HEK293 (cell line): Measurements from ENCODE around the gene CCDC85A.
"Not testable (repeated sequence)": the region's sequence is repeated elsewhere in the genome, so short reads cannot be mapped to it uniquely, and the experiment has no call there.

Source experiments
- CTCF ChIA-PET: fragments of 350-600 bp; formaldehyde crosslinking; extraction: SDS; loops from one replicate; lab custom pipeline; 2021; ENCODE audit warnings: antibody characterized with exemption; lab: Yijun Ruan, JAX
- POLR2A ChIA-PET: fragments of 300-600 bp; formaldehyde crosslinking; extraction: SDS; loops from one replicate; lab custom pipeline; 2020; ENCODE audit warnings: antibody characterized with exemption, inconsistent platforms; lab: Yijun Ruan, JAX
- H3K27ac ChIP-seq: fragments of 200-500 bp; sonication (Bioruptor generic); 2 replicates; pipeline ENCODE4 v1.5.1; 2014; ENCODE audit warnings: low read depth, low read length, control low read depth, inconsistent platforms; ENCODE audit errors: extremely low read depth
- H3K36me3 ChIP-seq, 2 experiments: fragments of 200-500 bp in 1 of 2; sonication (Bioruptor generic) in 1 of 2; 1 replicate in 1 of 2; 2 replicates in 1 of 2; pipeline ENCODE4 v1.5.1; 2014 to 2017; ENCODE audit warnings: inconsistent platforms in 2 of 2, low read length in 2 of 2; ENCODE audit not compliant: control insufficient read depth in 2 of 2, insufficient read depth in 1 of 2
- H3K4me1 ChIP-seq: fragments of 200-500 bp; sonication (Bioruptor generic); 2 replicates; pipeline ENCODE4 v1.5.1; 2014; ENCODE audit warnings: mild to moderate bottlenecking, low read length, inconsistent platforms; ENCODE audit not compliant: control insufficient read depth, insufficient read depth
- H3K4me3 ChIP-seq: 2 replicates; pipeline ENCODE4 v1.5.1; 2011; ENCODE audit warnings: low read depth, mild to moderate bottlenecking, control low read depth, low read length, moderate library complexity
- H3K9me3 ChIP-seq: fragments of 200-500 bp; sonication (Bioruptor generic); 2 replicates; pipeline ENCODE4 v1.5.1; 2014; ENCODE audit warnings: low read depth, low read length, inconsistent platforms; ENCODE audit not compliant: control insufficient read depth, insufficient read depth
- SCRT1 ChIP-seq: fragments of 450-650 bp; formaldehyde crosslinking; IDR thresholded peaks from 2 replicates; pipeline ENCODE4 v1.5.1; 2016; ENCODE audit warnings: missing biosample characterization, missing genetic modification characterization, borderline replicate concordance
- TRIM28 ChIP-seq: IDR thresholded peaks from 2 replicates; pipeline ENCODE4 v1.6.1; 2011; ENCODE audit warnings: low read length, control low read depth, borderline replicate concordance
- YY1 ChIP-seq: fragments of 450-650 bp; formaldehyde crosslinking; IDR thresholded peaks from 2 replicates; pipeline ENCODE4 v1.5.1; 2018; ENCODE audit warnings: missing biosample characterization, missing genetic modification characterization
- ZBTB8A ChIP-seq: fragments of 450-650 bp; formaldehyde crosslinking; IDR thresholded peaks from 2 replicates; pipeline ENCODE4 v1.5.1; 2016; ENCODE audit warnings: missing biosample characterization, missing genetic modification characterization
- ZFHX2 ChIP-seq: fragments of 450-650 bp; formaldehyde crosslinking; conservative IDR thresholded peaks from 2 replicates; pipeline ENCODE4 v1.5.1; 2016; ENCODE audit warnings: missing biosample characterization, missing genetic modification characterization
- ZNF133 ChIP-seq: fragments of 450-650 bp; formaldehyde crosslinking; IDR thresholded peaks from 2 replicates; pipeline ENCODE4 v1.5.1; 2016; ENCODE audit warnings: missing biosample characterization, missing genetic modification characterization
- ZNF169 ChIP-seq: fragments of 450-650 bp; formaldehyde crosslinking; IDR thresholded peaks from 2 replicates; pipeline ENCODE4 v1.5.1; 2016; ENCODE audit warnings: missing biosample characterization, missing genetic modification characterization
- ZNF2 ChIP-seq: fragments of 450-650 bp; formaldehyde crosslinking; IDR thresholded peaks from 2 replicates; pipeline ENCODE4 v1.5.1; 2016; ENCODE audit warnings: missing biosample characterization, missing genetic modification characterization
- ZNF239 ChIP-seq: fragments of 450-650 bp; formaldehyde crosslinking; IDR thresholded peaks from 2 replicates; pipeline ENCODE4 v1.5.1; 2016; ENCODE audit warnings: missing biosample characterization, missing genetic modification characterization
- ZNF324 ChIP-seq: fragments of 450-650 bp; formaldehyde crosslinking; IDR thresholded peaks from 2 replicates; pipeline ENCODE4 v1.5.1; 2016; ENCODE audit warnings: missing biosample characterization, missing genetic modification characterization
- ZNF404 ChIP-seq: fragments of 450-650 bp; formaldehyde crosslinking; IDR thresholded peaks from 2 replicates; pipeline ENCODE4 v1.5.1; 2017; ENCODE audit warnings: missing biosample characterization, missing genetic modification characterization
- ZNF433 ChIP-seq: fragments of 450-650 bp; formaldehyde crosslinking; IDR thresholded peaks from 2 replicates; pipeline ENCODE4 v1.5.1; 2016; ENCODE audit warnings: missing biosample characterization, missing genetic modification characterization, low read depth
- ZNF549 ChIP-seq: fragments of 450-650 bp; IDR thresholded peaks from 2 replicates; pipeline ENCODE4 v1.5.1; 2018; ENCODE audit warnings: missing biosample characterization, missing genetic modification characterization, mild to moderate bottlenecking, inconsistent platforms, moderate library complexity
- ZNF560 ChIP-seq: fragments of 450-650 bp; formaldehyde crosslinking; IDR thresholded peaks from 2 replicates; pipeline ENCODE4 v1.5.1; 2017; ENCODE audit warnings: missing biosample characterization, missing genetic modification characterization, borderline replicate concordance
- ZNF561 ChIP-seq: fragments of 450-650 bp; IDR thresholded peaks from 2 replicates; pipeline ENCODE4 v1.5.1; 2018; ENCODE audit warnings: missing biosample characterization, missing genetic modification characterization, borderline replicate concordance
- ZNF776 ChIP-seq: fragments of 450-650 bp; formaldehyde crosslinking; IDR thresholded peaks from 2 replicates; pipeline ENCODE4 v1.5.0; 2017; ENCODE audit warnings: missing biosample characterization, missing genetic modification characterization, borderline replicate concordance
- ZNF785 ChIP-seq: fragments of 450-650 bp; formaldehyde crosslinking; IDR thresholded peaks from 2 replicates; pipeline ENCODE4 v1.5.1; 2016; ENCODE audit warnings: missing biosample characterization, missing genetic modification characterization
- TF ChIP-seq, protein P1 (sequence below): fragments of 450-650 bp; formaldehyde crosslinking; IDR thresholded peaks from 2 replicates; pipeline ENCODE4 v1.5.1; 2016; ENCODE audit warnings: missing biosample characterization, missing genetic modification characterization
- TF ChIP-seq, protein P2 (sequence below): fragments of 450-650 bp; formaldehyde crosslinking; IDR thresholded peaks from 2 replicates; pipeline ENCODE4 v1.5.1; 2016; ENCODE audit warnings: missing biosample characterization, missing genetic modification characterization, borderline replicate concordance
- TF ChIP-seq, protein P3 (sequence below): fragments of 450-650 bp; formaldehyde crosslinking; IDR thresholded peaks from 2 replicates; pipeline ENCODE4 v1.5.1; 2017; ENCODE audit warnings: missing biosample characterization, missing genetic modification characterization

CCDC85A gene

DNA sequence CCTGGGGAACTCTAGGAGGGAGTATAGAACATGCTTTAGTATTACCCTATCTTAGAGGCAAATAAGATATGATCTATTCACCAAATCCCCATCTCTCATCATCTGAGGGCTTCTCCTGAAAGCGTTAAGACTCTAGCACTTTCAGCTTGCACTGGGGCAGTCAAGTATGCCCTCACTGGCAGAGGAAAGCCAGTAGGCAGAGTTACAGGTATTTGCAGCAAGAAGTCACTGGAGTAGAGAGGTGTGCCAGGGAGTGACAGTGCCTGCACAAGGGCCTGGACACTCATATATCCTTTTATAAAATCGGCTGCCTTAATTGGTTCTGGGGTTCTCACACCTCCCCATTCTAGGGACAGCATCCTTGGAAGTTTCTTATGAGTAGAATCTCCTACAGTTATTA, 31.9 kb upstream of the CCDC85A start (continued):
- no peak for TF ChIP-seq ZNF560 (tag by site-specific recombination)
- TF ChIP-seq ZNF133 (tag by site-specific recombination) = no peak
- TF ChIP-seq SCRT1 (tag by site-specific recombination) = no peak
- TF ChIP-seq, protein P1, sequence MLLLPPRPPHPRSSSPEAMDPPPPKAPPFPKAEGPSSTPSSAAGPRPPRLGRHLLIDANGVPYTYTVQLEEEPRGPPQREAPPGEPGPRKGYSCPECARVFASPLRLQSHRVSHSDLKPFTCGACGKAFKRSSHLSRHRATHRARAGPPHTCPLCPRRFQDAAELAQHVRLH (tag by site-specific recombination) = no peak

DNA sequence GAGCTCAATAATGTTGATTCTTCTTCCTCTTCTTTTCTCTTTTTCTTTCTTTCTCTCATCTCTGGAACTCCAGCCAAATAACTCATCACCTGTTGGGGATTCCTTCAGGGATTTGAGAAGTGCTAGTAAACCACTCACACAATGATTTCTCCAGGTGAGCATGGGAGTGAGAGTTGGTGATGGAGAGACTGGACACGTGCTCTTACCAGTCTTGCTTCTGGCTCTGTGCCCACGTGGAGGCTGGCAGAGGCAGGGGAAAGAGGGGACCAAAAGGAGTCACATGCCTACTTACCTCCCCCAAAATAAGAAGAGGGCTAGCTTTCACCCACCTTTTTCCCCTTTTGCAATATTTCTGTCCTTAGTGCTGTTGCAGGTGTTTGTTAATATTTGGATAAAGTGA, 28.6 kb upstream of the CCDC85A start:
- Histone ChIP-seq H3K36me3 (no peaks in the 10 kb centered on the region), H3K27ac (no peak overlapping the region), H3K4me3 (no peak overlapping the region), H3K9me3 (no peaks in the 10 kb centered on the region), H3K4me1 (no peaks in the 10 kb centered on the region)
- ChIA-PET POLR2A (no interaction called here), CTCF (no interaction called here)
- no peak for TF ChIP-seq ZNF133 (tag by site-specific recombination)
- no peak for TF ChIP-seq ZBTB8A (tag by site-specific recombination)
- TF ChIP-seq, protein P2, sequence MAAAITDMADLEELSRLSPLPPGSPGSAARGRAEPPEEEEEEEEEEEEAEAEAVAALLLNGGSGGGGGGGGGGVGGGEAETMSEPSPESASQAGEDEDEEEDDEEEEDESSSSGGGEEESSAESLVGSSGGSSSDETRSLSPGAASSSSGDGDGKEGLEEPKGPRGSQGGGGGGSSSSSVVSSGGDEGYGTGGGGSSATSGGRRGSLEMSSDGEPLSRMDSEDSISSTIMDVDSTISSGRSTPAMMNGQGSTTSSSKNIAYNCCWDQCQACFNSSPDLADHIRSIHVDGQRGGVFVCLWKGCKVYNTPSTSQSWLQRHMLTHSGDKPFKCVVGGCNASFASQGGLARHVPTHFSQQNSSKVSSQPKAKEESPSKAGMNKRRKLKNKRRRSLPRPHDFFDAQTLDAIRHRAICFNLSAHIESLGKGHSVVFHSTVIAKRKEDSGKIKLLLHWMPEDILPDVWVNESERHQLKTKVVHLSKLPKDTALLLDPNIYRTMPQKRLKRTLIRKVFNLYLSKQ (tag by site-specific recombination) = no peak
- no peak for TF ChIP-seq ZNF2 (tag by site-specific recombination)

DNA sequence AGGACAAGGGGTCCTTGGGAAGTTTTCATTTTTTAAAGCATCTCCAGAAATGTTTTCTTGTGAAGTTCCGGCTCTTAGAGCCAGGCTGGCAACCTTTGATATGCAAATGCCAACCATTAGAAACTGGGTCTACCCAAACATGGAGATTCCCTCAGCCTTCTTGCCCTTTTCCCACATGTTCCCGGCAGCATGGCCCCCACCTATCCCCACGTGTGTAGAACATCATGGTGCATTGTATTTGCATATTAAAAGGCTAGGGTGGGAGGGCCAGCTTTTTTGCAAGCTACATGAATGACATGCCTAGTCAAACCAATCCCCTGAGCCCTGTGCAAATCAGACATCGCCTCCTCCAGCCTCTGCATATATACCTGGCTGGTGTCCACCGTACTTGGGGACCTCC, 23.9 kb upstream of the CCDC85A start:
- POLR2A ChIA-PET, H3K4me3 ChIP-seq, CTCF ChIA-PET, H3K36me3 ChIP-seq, H3K27ac ChIP-seq, H3K4me1 ChIP-seq, H3K9me3 ChIP-seq: not testable (repeated sequence)

- Histone ChIP-seq H3K27ac (no peak overlapping the region), H3K36me3 (no peaks in the 10 kb centered on the region), H3K4me1 (0 out of 2 replicates have a peak, but pooled peaks cover 3% of the 10 kb centered on the region), H3K9me3 (no peaks in the 10 kb centered on the region), H3K4me3 (no peak overlapping the region)
- TF ChIP-seq TRIM28 = no peak
- TF ChIP-seq ZNF785 = no peak
- no peak for TF ChIP-seq ZNF561 (tag by site-specific recombination)
- TF ChIP-seq YY1 (tag by site-specific recombination) = no peak
- TF ChIP-seq ZNF239 (tag by site-specific recombination) = no peak
- TF ChIP-seq ZNF433 (tag by site-specific recombination) = no peak
- TF ChIP-seq ZNF169 = no peak
- TF ChIP-seq, protein P3, sequence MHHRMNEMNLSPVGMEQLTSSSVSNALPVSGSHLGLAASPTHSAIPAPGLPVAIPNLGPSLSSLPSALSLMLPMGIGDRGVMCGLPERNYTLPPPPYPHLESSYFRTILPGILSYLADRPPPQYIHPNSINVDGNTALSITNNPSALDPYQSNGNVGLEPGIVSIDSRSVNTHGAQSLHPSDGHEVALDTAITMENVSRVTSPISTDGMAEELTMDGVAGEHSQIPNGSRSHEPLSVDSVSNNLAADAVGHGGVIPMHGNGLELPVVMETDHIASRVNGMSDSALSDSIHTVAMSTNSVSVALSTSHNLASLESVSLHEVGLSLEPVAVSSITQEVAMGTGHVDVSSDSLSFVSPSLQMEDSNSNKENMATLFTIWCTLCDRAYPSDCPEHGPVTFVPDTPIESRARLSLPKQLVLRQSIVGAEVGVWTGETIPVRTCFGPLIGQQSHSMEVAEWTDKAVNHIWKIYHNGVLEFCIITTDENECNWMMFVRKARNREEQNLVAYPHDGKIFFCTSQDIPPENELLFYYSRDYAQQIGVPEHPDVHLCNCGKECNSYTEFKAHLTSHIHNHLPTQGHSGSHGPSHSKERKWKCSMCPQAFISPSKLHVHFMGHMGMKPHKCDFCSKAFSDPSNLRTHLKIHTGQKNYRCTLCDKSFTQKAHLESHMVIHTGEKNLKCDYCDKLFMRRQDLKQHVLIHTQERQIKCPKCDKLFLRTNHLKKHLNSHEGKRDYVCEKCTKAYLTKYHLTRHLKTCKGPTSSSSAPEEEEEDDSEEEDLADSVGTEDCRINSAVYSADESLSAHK (tag by site-specific recombination) = no peak
- TF ChIP-seq ZNF549 (tag by site-specific recombination) = no peak
- TF ChIP-seq ZNF776 = no peak
- TF ChIP-seq ZNF324 = no peak
- TF ChIP-seq ZFHX2 = no peak
- TF ChIP-seq ZNF404 = no peak
- ChIA-PET POLR2A (interaction anchor here (0.7 kb wide), 1 partner anchor 181 kb away, joined by 3 read pairs; no protein-coding TSS in a partner anchor), CTCF (interaction anchor here (0.6 to 1.2 kb wide), 4 partner anchors 16 to 1355 kb away, joined by 3 to 5 read pairs (median 3); partner anchors contain the start of gene CCDC85A)
Measured at GRCh38 chr2:56167616-56168562, 15.9 kb upstream of the CCDC85A start.
